Astrocyte (in vitro differentiated cells and primary cell): ENCODE results near the gene PAPSS2. TPM values are rescaled to one million over a fixed set of nuclear protein-coding genes. Genes with fewer than 3 reads are reported as not detected.

ENCODE experiments used
- DNase-seq: peaks from one replicate; pipeline ENCODE4 v3.0.0-alpha.2; 2010; ENCODE audit warnings: low read depth
- FAIRE-seq: peaks from 2 replicates; lab custom pipeline; 2011; peaks lifted over from hg19 to GRCh38; lab: Jason Lieb, UNC
- H2AFZ ChIP-seq: 2 replicates; pipeline ENCODE4 v1.6.0; 2012; ENCODE audit warnings: low read depth, low read length, inconsistent platforms
- H3K27ac ChIP-seq: 2 replicates; pipeline ENCODE4 v1.5.1; 2011; ENCODE audit warnings: low read depth, low read length, inconsistent platforms
- H3K27me3 ChIP-seq: 2 replicates; pipeline ENCODE4 v1.6.0; 2011; ENCODE audit warnings: low read length, inconsistent platforms; ENCODE audit not compliant: insufficient read depth
- H3K36me3 ChIP-seq: 2 replicates; pipeline ENCODE4 v1.5.1; 2011; ENCODE audit warnings: low read length, inconsistent platforms; ENCODE audit not compliant: insufficient read depth
- H3K4me1 ChIP-seq: 2 replicates; pipeline ENCODE4 v1.5.1; 2011; ENCODE audit warnings: low read length, inconsistent platforms; ENCODE audit not compliant: insufficient read depth
- H3K4me2 ChIP-seq: 2 replicates; pipeline ENCODE4 v1.6.0; 2012; ENCODE audit warnings: low read length, inconsistent platforms
- H3K4me3 ChIP-seq: 2 replicates; pipeline ENCODE4 v1.5.1; 2011; ENCODE audit warnings: low read depth, mild to moderate bottlenecking, low read length, inconsistent platforms; ENCODE audit not compliant: insufficient read depth
- H3K79me2 ChIP-seq: 2 replicates; pipeline ENCODE4 v1.6.0; 2012; ENCODE audit warnings: mild to moderate bottlenecking, low read length, inconsistent platforms; ENCODE audit not compliant: insufficient read depth
- H3K9ac ChIP-seq: 2 replicates; pipeline ENCODE4 v1.6.0; 2012; ENCODE audit warnings: mild to moderate bottlenecking, low read length, inconsistent platforms
- H3K9me3 ChIP-seq: 2 replicates; pipeline ENCODE4 v1.5.1; 2012; ENCODE audit warnings: low read depth, mild to moderate bottlenecking, low read length, inconsistent platforms; ENCODE audit not compliant: insufficient read depth
- H4K20me1 ChIP-seq: 2 replicates; pipeline ENCODE4 v1.6.0; 2012; ENCODE audit warnings: low read length, inconsistent platforms; ENCODE audit not compliant: insufficient read depth
- H3K27ac Mint-ChIP-seq: one replicate; pipeline ENCODE4 v1.8.0; 2021; ENCODE audit warnings: mild to moderate bottlenecking, mixed read lengths; ENCODE audit not compliant: unreplicated experiment
- H3K27me3 Mint-ChIP-seq: one replicate; pipeline ENCODE4 v1.8.0; 2021; ENCODE audit warnings: low read depth, mixed read lengths; ENCODE audit not compliant: unreplicated experiment
- H3K36me3 Mint-ChIP-seq: one replicate; pipeline ENCODE4 v1.8.0; 2021; ENCODE audit warnings: low read depth, mixed read lengths; ENCODE audit not compliant: unreplicated experiment
- H3K4me1 Mint-ChIP-seq: one replicate; pipeline ENCODE4 v1.8.0; 2021; ENCODE audit warnings: low read depth, mixed read lengths; ENCODE audit not compliant: unreplicated experiment
- H3K4me3 Mint-ChIP-seq: one replicate; pipeline ENCODE4 v1.8.0; 2021; ENCODE audit warnings: mild to moderate bottlenecking, moderate library complexity, mixed read lengths; ENCODE audit not compliant: unreplicated experiment
- H3K9me3 Mint-ChIP-seq: one replicate; pipeline ENCODE4 v1.8.0; 2021; ENCODE audit warnings: mild to moderate bottlenecking, mixed read lengths; ENCODE audit not compliant: unreplicated experiment
- EZH2 ChIP-seq: IDR thresholded peaks from 2 replicates; pipeline ENCODE4 v1.6.1; 2012; ENCODE audit warnings: mild to moderate bottlenecking, low read length, inconsistent platforms; ENCODE audit not compliant: insufficient read depth
- total RNA-seq: library from RNA; stranded (reverse); gene quantifications from 2 replicates; pipeline ENCODE4 v1.2.1, GENCODE V29; 2021
- TF ChIP-seq, protein P1 (sequence below): IDR thresholded peaks from 2 replicates; pipeline ENCODE4 v1.5.1; 2011; ENCODE audit warnings: low read depth, mild to moderate bottlenecking, inconsistent platforms, low read length, moderate library complexity; ENCODE audit not compliant: insufficient read depth

The PAPSS2 gene
- total RNA-seq, 1 donor from 2014 or later, result 48.6 TPM

- Mint-ChIP-seq H3K27me3 (no peaks in the 10 kb centered on the region), H3K36me3 (no peaks in the 10 kb centered on the region), H3K4me3 (no peak overlapping the region), H3K27ac (no peak overlapping the region), H3K4me1 (no peaks in the 10 kb centered on the region), H3K9me3 (peaks cover 2% of the 10 kb centered on the region)
- TF ChIP-seq EZH2, result no peak
- TF ChIP-seq, protein P1, sequence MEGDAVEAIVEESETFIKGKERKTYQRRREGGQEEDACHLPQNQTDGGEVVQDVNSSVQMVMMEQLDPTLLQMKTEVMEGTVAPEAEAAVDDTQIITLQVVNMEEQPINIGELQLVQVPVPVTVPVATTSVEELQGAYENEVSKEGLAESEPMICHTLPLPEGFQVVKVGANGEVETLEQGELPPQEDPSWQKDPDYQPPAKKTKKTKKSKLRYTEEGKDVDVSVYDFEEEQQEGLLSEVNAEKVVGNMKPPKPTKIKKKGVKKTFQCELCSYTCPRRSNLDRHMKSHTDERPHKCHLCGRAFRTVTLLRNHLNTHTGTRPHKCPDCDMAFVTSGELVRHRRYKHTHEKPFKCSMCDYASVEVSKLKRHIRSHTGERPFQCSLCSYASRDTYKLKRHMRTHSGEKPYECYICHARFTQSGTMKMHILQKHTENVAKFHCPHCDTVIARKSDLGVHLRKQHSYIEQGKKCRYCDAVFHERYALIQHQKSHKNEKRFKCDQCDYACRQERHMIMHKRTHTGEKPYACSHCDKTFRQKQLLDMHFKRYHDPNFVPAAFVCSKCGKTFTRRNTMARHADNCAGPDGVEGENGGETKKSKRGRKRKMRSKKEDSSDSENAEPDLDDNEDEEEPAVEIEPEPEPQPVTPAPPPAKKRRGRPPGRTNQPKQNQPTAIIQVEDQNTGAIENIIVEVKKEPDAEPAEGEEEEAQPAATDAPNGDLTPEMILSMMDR, result no peak
- Histone ChIP-seq H3K4me2 (no peak overlapping the region), H2AFZ (no peak overlapping the region), H3K27me3 (no peaks in the 10 kb centered on the region), H3K27ac (no peak overlapping the region), H3K36me3 (no peaks in the 10 kb centered on the region), H3K9me3 (no peaks in the 10 kb centered on the region), H3K4me1 (no peaks in the 10 kb centered on the region), H3K9ac (no peak overlapping the region), H3K79me2 (no peaks in the 10 kb centered on the region), H4K20me1 (no peaks in the 10 kb centered on the region), H3K4me3 (no peak overlapping the region)
- DNase-seq, result no peak
- no peak for FAIRE-seq
These were observed 13.3 kb upstream of the PAPSS2 start for GRCh38 chr10:87646192-87646909.

GRCh38 chr10:87646935-87647334, 12.7 kb upstream of the PAPSS2 start:
- Histone ChIP-seq H3K4me1 (no peaks in the 10 kb centered on the region), H3K9me3 (no peaks in the 10 kb centered on the region), H3K27me3 (no peaks in the 10 kb centered on the region), H3K9ac (no peak overlapping the region), H3K27ac (no peak overlapping the region), H3K4me2 (no peak overlapping the region), H3K36me3 (no peaks in the 10 kb centered on the region), H4K20me1 (no peaks in the 10 kb centered on the region), H3K4me3 (no peak overlapping the region), H2AFZ (no peak overlapping the region), H3K79me2 (no peaks in the 10 kb centered on the region)
- FAIRE-seq, result no peak
- Mint-ChIP-seq H3K36me3 (no peaks in the 10 kb centered on the region), H3K9me3 (peaks cover 2% of the 10 kb centered on the region), H3K27me3 (no peaks in the 10 kb centered on the region), H3K4me1 (peaks cover 4% of the 10 kb centered on the region), H3K4me3 (no peak overlapping the region), H3K27ac (no peak overlapping the region)
- no peak for TF ChIP-seq EZH2
- TF ChIP-seq, protein P1, result no peak
- DNase-seq, result no peak

DNA sequence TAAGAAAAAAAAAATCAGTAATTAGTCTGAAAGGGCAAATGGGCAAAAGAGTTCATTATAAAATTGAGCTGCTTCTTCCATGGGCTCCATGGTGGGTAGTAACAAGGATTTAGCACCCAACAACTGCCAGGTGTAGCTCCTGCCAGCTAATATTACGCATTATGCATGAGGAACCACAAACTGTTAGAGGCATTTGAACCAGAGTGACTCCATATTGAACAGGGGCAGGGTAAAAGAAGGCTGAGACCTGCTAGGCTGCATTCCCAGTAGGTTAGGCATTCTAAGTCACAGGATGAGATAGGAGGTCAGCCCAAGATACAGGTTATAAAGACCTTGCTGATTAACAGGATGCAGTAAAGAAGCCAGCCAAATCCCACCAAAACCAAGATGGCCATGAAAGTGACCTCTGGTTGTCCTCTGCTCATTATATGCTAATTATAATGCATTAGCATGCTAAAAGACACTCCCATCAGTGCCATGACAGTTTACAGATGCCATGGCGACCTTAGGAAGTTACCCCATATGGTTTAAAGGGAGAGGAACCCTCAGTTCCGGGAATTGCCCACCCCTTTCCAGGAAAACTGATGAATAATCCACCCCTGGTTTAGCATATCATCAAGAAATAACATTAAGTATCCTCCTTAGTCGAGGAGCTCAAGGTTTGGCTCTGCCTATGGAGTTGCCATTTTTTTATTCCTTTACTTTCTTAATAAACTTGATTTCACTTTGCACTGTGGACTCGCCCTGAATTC, 8.7 kb upstream of the PAPSS2 start:
- Mint-ChIP-seq H3K4me1 (peaks cover 4% of the 10 kb centered on the region), H3K27ac (no peak overlapping the region), H3K4me3 (no peak overlapping the region), H3K36me3 (no peaks in the 10 kb centered on the region), H3K9me3 (no peaks in the 10 kb centered on the region), H3K27me3 (no peaks in the 10 kb centered on the region)
- Histone ChIP-seq H3K4me2 (no peak overlapping the region), H3K27me3 (no peaks in the 10 kb centered on the region), H3K9ac (no peak overlapping the region), H4K20me1 (no peaks in the 10 kb centered on the region), H3K4me1 (peaks cover 3% of the 10 kb centered on the region), H3K79me2 (no peaks in the 10 kb centered on the region), H2AFZ (no peak overlapping the region), H3K4me3 (no peak overlapping the region), H3K9me3 (no peaks in the 10 kb centered on the region), H3K27ac (no peak overlapping the region), H3K36me3 (no peaks in the 10 kb centered on the region)
- TF ChIP-seq, protein P1, result no peak
- TF ChIP-seq EZH2, result no peak
- FAIRE-seq, result no peak
- DNase-seq, result no peak
